Fibroblast of skin of left biceps (primary cell): ENCODE measurements around the gene CDC14A.
"Not testable (repeated sequence)": the region's sequence is repeated elsewhere in the genome, so short reads cannot be mapped to it uniquely, and the experiment has no call there.

Source experiments
- DNase-seq, 2 experiments: peaks; one replicate each; pipeline ENCODE4 v3.0.0-alpha.2; 2013; ENCODE audit warnings: low read depth in 2 of 2

CDC14A gene

DNA sequence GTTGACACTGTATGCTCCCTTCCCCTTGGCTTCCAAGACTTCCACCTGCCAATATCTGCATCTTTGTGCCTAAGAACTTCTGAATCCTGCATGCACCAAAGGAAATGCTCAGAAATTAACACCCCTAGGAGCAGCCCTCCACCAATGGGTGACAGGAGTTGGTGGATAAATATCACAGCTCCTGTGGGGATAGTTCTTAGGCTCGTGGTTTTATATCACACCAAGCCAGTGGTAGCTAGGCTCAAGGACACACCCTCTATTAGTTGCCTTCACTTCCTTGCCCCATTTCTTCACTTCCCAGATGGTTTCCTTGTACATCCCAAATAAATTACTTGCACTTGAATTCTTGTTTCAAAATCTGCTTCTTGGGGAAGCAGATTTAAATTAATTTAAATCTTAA is 16.9 kb upstream of the CDC14A start:
- DNase-seq: no peak

DNA sequence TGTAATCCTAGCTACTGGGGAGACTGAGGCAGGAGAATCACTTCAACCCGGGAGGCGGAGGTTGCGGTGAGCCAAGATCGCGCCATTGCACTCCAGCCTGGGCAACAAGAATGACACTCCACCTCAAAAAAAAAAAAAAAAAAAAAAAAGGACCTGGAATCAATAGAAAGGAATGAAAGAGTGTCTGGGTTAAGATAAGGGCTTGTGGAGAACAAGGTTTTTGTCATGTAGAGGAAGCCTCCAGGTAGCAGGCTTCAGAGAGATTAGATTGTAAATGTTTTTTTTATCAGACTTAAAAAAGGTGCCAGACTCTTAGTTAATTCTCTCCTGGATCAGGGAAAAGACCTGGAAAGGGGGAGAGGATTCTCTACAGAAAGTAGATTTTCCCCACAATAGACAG is 14.4 kb upstream of the CDC14A start:
- DNase-seq: not testable (repeated sequence)

DNA sequence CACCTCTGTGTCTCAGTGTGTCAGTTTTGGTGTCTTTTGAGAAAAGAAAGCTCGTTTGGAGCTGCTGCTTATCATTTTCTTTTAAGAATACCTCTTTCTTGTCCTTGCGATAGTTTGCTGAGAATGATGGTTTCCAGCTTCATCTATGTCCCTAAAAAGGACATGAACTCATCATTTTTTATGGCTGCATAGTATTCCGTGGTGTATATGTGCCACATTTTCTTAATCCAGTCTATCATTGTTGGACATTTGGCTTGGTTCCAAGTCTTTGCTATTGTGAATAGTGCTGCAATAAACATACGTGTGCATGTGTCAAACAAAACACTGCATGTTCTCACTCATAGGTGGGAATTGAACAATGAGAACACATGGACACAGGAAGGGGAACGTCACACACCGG is 12.6 kb upstream of the CDC14A start:
- DNase-seq: not testable (repeated sequence)

DNA sequence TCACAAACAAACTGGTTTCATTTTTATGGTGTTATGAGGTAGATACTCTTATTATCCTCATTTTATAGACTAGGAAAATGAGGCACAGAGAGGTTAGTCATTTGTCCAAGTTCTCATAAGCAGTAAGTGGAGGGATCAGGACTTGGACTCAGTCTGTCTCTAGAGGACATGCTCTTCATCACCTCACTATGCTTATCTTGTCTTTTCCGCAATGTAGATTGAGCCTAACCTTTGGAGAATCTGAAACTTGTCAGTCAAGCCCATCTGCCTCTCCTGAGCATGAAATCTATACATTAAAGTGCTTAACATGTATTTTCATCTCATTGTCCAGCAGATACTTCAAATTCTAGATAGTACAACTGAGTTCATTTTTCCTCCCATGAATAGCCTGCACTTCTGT is 11.8 kb upstream of the CDC14A start:
- no peak for DNase-seq

DNA sequence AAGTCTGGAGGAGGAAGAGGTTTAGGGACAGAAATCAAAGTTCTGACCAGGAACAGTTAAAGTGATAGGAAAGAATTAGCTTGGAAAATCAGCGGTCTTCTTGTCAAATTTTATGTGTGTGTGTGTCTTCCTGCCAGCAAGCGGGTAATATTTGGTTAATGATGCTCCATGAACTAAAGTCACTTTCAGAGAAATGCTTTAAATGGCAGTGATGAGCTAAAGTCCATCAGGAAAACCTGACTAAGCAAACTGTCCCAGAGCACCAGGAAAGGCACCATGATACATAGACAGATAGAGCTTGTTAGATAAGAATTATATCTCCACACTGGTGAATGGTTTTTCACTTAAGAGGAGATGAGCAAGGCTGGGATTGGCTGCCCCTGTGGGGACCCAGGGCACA is 10.0 kb upstream of the CDC14A start:
- DNase-seq: no peak

DNA sequence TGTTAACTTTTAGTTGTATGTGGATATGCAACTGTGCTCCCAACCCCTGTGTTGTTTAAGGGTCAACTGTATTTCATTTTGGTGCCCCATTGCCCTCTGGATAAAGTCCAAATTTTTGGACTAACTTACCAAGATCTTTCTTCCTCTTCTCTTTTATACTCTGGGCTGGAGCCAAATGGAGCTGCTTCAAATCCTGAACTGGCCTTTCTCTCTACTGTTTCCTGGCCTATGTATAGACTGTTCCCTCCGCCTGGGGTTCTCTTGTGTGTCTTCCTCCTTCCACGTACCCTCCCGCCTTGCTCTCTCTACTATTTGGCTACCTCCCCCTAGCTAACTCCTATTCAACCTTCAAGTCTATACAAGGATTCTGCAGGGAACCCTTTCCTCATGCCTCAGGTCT is 8.4 kb upstream of the CDC14A start:
- DNase-seq: no peak

DNA sequence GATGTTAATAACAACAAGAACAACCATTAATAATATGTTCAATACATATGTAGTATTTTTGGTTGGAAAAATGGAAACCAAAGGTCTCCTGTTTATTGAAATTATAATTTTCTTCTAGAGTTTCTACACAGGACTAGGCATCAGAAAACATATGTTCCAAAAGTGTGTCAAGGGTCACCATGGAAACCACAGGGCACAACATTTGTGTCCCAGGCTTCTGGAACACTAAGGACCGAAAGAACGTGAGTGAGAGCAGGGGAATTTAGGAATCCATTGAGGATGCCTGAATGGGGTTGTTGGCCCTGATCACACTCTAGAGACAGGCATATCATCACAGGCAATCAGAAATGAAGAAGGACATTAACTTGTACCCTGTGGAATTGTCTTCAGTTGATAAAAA is 7.5 kb upstream of the CDC14A start:
- no peak for DNase-seq

DNA sequence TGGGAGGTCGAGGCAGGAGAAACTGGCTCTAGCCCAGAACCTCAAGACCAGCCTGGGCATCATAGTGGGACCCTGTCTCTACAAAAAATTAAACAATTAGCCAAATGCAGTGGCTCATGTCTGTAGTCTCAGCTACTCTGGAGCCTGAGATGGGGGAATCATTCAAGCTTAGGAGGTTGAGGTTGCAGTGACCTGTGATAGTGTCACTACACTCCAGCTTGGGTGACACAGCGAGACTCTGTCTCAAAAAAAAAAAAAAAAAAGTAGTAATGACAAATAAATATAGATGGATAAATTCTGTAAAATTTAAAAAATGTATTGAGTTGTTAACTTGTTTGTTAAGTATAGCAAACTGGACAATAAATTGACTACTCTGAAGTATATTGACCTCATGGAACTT is 5.9 kb upstream of the CDC14A start:
- DNase-seq: no peak

DNA sequence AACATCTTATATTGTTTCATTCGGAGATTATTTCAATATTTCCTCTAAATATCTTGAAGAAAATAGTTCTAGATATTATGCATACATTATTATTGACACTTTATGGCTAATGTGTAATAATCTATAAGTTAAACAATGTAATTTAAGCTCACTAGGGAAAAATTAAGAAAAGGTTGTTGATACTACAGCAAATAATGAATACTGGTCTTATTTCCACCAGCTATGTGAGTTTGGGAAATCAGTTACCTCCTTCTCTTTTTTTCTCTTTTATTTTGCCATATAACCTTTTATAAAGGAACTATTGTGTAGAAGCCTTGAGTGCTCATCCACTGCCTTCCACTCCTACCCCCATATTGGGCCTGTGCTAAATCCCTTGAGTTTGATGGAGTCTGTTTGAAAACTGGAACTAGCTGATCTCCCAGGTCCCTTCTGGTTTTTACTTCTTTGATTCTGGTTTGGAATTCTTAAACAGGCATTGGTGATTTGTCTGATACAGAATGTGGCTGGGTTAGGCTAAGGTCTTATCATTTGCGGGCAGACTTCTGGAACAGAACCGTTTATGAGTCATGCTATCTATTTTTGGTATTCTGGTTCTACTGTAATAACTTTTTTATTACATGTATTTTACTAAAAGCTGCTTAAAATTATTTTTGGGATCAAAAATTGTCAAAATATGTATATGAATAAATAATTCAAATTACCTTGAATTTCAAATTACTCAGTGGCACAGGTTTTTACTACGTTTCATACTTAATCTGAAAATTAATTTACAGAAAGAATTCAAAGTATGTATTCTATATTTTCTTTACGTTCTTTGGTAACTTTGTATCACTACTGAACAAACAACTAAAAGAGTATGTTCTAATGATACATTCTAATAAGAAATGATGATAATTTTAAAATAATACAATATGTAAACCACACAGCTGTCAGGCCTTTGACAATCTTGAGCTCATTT is 5.0 kb upstream of the CDC14A start:
- no peak for DNase-seq

DNA sequence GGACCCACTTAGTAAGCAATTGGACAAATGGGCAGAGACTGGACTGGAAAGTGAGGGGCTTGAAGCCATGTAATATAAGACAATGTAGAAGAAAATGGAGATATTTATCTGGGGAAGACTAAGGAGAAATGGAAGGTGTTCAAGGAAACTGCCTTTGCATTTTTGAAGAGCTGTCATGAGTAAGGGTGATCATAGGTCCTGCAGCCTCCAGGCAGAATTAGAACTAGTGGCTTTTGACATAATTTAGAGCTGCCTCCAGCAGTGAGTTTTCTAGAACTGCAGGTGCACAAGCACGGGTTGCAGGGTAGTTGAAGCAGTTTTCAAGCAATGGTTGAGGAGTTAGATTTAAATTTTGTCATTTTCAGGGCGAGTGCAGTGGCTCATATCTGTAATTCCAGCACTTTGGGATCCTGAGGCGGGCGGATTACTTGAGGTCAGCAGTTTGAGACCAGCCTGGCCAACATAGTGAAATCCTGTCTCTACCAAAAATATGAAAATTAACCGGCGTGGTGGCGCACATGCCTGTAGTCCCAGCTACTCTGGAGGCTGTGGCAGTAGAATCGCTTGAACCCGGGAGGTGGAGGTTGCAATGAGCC is 3.7 kb upstream of the CDC14A start:
- no peak for DNase-seq

DNA sequence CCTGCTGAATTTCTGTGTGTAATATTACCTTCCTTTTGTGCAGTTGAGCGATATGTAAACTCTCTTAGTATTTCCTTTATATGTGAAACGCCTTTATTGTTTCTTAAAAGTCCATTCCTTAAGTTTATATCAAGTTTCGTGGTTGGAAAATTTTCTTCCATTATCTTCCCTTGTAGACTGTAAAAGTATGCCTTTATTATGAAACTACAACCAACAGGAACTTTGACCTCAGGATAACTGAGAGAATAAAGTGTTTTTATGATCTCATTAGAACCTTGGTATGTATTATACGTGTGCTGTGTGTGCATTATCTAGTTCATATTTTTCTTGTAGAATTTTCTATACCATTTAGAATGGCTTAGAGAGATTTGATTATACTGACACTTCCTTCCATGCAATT is 3.1 kb upstream of the CDC14A start:
- DNase-seq: no peak

DNA sequence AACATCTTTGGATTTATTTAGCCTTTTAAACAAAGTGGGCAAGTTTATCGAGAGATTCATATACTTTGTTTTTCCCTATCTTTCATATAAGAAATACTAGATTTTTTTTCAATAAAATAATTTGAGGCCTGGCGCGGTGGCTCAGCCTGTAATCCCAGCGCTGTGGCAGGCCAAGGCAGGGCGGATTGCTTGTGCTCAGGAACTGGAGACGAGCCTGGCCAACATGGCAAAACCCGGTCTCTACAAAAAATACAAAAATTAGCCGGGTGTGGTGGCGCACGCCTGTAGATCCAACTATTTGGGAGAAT is 1.6 kb upstream of the CDC14A start:
- no peak for DNase-seq

DNA sequence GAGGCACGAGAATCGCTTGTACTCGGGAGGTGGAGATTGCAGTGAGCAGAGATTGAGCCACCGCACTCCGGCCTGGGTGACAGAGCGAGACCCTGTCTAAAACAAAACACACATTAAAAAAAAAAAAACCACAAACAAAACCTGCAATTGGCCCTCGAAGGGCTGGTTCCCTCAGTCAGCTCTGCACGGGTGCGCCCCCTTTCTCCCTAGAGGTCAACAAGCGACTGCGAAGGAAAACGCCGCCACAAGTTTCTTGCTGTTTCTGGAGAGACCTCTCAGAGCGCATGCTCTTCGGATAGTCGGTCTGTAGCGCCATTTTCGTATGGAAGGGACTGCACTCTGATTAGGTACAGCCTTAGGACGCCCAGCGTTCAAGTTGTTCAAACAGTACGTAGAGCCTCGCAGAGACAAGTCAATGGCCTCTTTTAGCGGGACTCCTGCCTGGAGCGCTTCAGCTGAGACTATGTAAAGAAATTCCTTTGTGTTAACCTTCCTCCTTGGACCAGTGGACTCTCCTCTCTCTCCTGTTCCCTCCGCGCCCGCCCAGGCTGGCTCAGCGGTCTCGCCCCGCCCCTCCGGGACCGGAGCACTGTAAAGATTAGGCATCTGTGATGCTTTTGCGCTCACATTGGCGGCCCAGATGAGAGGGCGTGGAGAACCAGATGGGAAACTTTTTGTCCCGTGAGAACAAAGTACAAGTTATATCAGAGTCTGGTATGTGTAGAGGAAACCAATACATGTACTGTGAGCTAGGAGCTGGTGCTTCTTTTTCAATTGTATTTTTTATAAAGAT is 1.0 kb upstream of the CDC14A start:
- DNase-seq: peak; percentile 69 to 71

DNA sequence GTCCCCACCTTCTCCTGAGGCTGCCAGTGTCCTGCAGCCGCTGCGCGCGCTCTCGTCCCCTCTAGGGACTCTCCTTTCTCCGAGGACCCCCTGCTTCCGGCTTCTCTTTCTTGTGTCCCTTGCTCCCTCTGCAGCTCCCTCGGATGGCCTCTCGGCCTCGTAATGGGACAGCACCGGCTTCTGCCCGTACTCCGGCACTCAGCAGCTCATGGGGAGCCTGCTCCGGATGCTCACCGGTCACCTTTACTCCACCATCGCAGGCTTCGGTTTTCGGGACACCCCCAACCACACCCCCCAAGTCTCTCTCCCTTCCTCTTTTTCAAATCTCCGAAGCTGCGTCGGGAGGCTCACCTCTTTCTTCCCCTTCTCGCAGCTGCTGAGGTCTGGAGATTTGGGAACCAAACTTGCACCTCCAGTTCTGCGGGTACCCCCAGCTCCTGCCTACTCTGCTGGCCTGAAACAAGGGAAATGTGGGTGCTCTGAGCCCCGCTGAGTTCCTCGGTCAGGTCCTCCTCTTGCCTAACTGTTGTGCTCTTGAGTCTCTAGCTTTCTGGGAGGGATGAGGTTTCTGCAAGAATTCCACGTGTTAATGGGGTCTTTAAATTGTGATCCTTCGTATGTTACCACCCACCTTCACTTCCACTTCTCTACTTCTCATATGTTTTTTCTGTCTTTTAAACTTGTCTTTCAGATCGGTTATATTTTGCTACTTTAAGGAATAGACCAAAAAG is 930 bp downstream of the CDC14A start:
- DNase-seq: no peak

DNA sequence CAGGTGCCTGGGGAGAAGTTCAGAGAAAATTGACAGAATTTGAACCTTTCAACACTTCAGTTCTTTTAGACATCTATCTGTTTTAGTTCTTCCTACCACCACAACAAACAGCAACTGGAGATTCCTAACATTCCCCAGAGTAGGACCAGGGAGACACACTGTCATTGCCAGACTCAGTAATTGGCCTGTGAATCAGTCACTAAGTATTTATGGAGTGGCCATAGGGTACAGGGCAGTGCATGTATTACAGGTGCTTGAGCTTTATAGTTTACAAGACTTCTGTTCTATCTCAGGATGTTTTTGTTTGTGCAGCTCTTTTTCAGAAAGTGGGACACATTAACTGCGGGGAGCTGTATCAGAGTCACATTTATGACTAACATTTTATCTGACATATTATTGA is 1.7 kb downstream of the CDC14A start:
- no peak for DNase-seq

DNA sequence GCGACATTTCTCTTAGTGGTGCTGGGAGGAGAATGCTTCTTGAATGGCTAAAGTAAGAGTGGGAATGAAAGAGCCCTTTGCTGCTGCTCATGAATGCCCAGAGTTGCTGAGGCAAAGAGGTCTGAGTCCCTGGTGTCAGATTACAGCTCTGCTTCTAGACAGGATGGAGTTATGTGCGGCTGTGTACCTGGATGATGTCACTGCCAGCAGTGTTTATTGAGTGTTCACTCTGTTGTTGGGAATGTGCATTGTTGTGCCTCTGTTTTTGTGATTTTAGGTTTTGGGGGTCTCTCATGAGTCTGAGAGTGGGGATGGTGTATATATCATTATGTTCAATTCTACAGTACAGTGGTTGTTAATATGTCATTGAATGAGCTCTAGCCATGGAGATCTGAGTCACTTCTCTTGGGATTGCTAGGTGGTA is 2.7 kb downstream of the CDC14A start:
- DNase-seq: no peak

DNA sequence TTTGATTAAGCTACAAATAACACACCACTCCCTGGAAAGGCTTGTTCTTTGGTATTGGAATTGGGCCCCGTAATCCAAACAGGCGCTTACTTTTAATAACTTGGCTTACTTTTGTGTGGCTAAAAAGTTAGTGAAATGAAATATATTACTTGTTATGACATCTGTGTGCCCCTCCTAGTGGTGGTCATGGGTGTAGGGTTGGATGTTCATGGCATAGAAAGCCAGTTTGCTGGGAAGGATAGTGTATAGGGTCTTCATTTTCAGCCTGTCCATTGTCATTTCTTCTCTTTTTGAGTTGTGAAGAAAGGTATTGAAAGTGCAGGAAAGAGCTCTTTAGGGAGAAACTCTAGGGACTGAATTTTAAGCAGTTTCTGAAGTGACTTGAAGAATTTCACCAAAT is 5.9 kb downstream of the CDC14A start:
- no peak for DNase-seq

DNA sequence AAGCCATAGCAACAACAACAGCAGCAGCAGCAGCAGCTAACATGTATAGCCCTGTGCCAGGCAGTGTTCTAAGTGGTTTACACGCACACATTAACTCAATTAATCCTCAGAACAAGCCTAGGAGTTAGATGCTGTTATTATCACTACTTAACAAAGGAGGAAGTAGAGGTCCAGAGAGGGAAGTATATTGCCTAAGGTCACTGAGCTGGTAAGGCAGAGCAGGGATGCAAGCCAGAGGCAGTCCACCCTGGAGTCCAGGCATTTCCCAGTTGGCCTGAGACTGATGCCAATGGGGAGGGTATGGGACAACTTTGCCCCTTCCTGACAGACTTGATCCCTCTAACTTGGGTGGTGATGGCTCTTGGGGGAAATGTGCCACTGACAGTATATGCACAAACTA is 6.8 kb downstream of the CDC14A start:
- no peak for DNase-seq

DNA sequence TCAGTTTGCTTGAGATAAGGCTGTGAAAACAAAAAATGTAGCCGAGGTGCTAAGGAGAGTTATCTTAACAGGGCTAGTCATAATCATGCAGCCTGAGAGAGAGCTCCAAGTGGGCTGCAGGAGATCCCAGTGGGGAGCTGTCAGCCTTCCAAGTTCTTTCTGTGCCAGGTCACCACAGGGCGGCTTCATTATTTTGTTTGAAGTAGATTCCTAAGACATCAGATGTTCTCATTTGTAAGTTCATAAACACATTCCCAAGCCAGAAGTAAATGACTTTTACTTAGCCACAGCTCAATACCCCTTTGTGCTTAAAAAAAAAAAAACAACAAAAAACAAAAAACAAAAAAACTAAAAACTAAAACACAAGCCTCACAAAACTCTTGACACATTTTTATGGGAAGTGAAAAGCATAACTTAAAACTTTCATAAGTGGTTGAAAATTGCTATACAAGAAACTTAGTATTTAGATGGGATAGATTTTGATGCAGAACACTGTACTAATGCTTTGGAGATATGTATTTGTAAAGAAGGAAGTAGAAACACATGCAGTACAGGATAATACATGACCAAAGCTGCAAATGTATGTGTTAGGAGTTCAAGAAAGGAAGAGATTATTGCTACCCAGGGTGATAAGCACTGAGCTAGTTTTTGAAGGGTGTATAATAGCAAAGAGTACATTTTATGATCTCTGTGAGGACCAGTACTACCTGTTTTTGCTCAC is 8.6 kb downstream of the CDC14A start:
- DNase-seq: peak in 1 of 2 experiments; percentile 9

DNA sequence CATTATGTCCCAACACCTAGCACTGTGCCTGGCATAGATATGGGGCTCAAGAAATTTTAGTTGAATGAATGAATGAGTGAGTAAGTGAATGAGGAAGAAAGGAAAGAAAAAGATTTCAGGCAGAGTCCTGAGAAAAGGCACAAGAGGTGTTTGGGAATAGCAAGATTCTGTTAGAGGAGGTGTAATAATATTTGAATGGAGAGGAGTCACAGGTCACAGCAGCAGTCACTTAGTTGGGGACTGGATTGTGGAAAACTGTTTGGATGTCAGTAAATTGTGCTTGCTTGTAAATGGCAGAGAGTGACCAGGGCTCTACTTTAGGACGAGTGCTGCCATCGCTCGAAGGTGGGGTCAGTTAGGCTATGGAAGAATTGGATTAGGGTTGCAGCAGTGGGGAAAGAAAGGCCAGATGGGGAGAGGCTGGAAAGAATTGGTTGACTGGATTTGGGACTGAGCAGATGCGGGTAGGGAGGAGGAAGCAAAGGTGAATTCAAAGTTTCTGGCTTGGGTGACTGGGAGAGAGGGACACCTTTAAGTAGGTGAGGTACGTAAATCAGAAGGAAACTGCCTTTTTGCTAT is 9.3 kb downstream of the CDC14A start:
- DNase-seq: no peak
